HG03432 (cell line): ENCODE results near the gene STOM.
"Not testable (repeated sequence)": the region's sequence is repeated elsewhere in the genome, so short reads cannot be mapped to it uniquely, and the experiment has no call there.

Experiments used
- ATAC-seq: cut with Tn5 transposase; IDR thresholded peaks from one replicate; pipeline ENCODE4 v1.9.1; 2021; ENCODE audit warnings: mild to moderate bottlenecking, moderate library complexity; ENCODE audit not compliant: unreplicated experiment

The STOM gene

GRCh38 chr9:121369595-121370265 lies at the start of gene STOM:
Gene STOM (minus strand): TSS chr9:121370250. CDS start chr9:121370187, 63 bp downstream.
- ATAC-seq: peak; percentile 65

- ATAC-seq: no peak
These were observed 41.9 kb upstream of the STOM start for GRCh38 chr9:121411993-121412392.

- no peak for ATAC-seq
These were observed 35.8 kb upstream of the STOM start for GRCh38 chr9:121405899-121406298.

GRCh38 chr9:121404906-121405305 lies 34.9 kb upstream of the STOM start:
- no peak for ATAC-seq

GRCh38 chr9:121399883-121400607 lies 30.0 kb upstream of the STOM start:
- ATAC-seq: no peak

GRCh38 chr9:121399126-121399882 lies 29.3 kb upstream of the STOM start:
- no peak for ATAC-seq

- ATAC-seq: no peak
These were observed 28.3 kb upstream of the STOM start for GRCh38 chr9:121398374-121398773.

- ATAC-seq: not testable (repeated sequence)
These were observed 27.2 kb upstream of the STOM start for GRCh38 chr9:121397277-121397676.

GRCh38 chr9:121395558-121395957 lies 25.5 kb upstream of the STOM start:
- no peak for ATAC-seq

- ATAC-seq: peak; percentile 54
These were observed 24.2 kb upstream of the STOM start for GRCh38 chr9:121394292-121394691.

- ATAC-seq: no peak
These were observed 23.3 kb upstream of the STOM start for GRCh38 chr9:121393318-121393717.

GRCh38 chr9:121390372-121390771 lies 20.3 kb upstream of the STOM start:
- ATAC-seq: no peak

- ATAC-seq: no peak
These were observed 18.3 kb upstream of the STOM start for GRCh38 chr9:121388140-121388905.

- no peak for ATAC-seq
These were observed 16.6 kb upstream of the STOM start for GRCh38 chr9:121386442-121387175.

- no peak for ATAC-seq
These were observed 13.7 kb upstream of the STOM start for GRCh38 chr9:121383715-121384114.

GRCh38 chr9:121380846-121381245 lies 10.8 kb upstream of the STOM start:
- ATAC-seq: no peak

GRCh38 chr9:121376214-121376830 lies 6.3 kb upstream of the STOM start:
- ATAC-seq: no peak

- no peak for ATAC-seq
These were observed 3.1 kb upstream of the STOM start for GRCh38 chr9:121373011-121373729.
